HG03039 (cell line): Measurements from ENCODE around the gene NEFH.

Source experiments
- ATAC-seq: cut with Tn5 transposase; IDR thresholded peaks from one replicate; pipeline ENCODE4 v1.9.1; 2021; ENCODE audit warnings: mild to moderate bottlenecking, moderate library complexity; ENCODE audit not compliant: unreplicated experiment

Gene NEFH

GRCh38 chr22:29539105-29539504 lies 59.1 kb downstream of the NEFH start:
- no peak for ATAC-seq
